ENCODE results near the gene ALPK1.

ALPK1 gene

GRCh38 chr4:112448306-112449132 lies 151.3 kb downstream of the ALPK1 start:
- H3K27me3 ChIP-seq = no peaks in the 10 kb centered on the region
- H3K36me3 ChIP-seq = peaks cover 10 to 25% (median 19%) of the 10 kb centered on the region in 3 donors
- DNase-seq = no peak
- no peak overlapping the region for H3K4me3 ChIP-seq
- peaks cover 0 to 20% (median 5%) of the 10 kb centered on the region in 3 donors for H3K9me3 ChIP-seq
- intact Hi-C loops (cut with DNase I; ENCODE audit: low total_unique reads) = no loop called here
- TF ChIP-seq CTCF (IDR thresholded peaks at IDR 0.05) = no peak
- H3K27ac ChIP-seq = no peak overlapping the region
- H3K4me1 ChIP-seq = no peaks in the 10 kb centered on the region

GRCh38 chr4:112449708-112450107 lies 152.5 kb downstream of the ALPK1 start:
- no peak for TF ChIP-seq CTCF (IDR thresholded peaks at IDR 0.05)
- intact Hi-C loops (cut with DNase I; ENCODE audit: low total_unique reads) = no loop called here
- DNase-seq = no peak
- Histone ChIP-seq H3K36me3 (peaks cover 10 to 19% (median 15%) of the 10 kb centered on the region in 3 donors), H3K27ac (no peak overlapping the region), H3K4me3 (no peak overlapping the region), H3K9me3 (peaks cover 0 to 21% (median 4%) of the 10 kb centered on the region in 3 donors), H3K4me1 (no peaks in the 10 kb centered on the region), H3K27me3 (no peaks in the 10 kb centered on the region)

GRCh38 chr4:112451104-112451503 lies 153.9 kb downstream of the ALPK1 start:
- TF ChIP-seq CTCF (IDR thresholded peaks at IDR 0.05) = no peak
- intact Hi-C loops (cut with DNase I; ENCODE audit: low total_unique reads) = no loop called here

GRCh38 chr4:112451831-112452230 lies 154.7 kb downstream of the ALPK1 start:
- peaks cover 0 to 5% (median 4%) of the 10 kb centered on the region in 3 donors for H3K36me3 ChIP-seq
- peaks cover 0 to 26% (median 12%) of the 10 kb centered on the region in 3 donors for H3K9me3 ChIP-seq
- H3K27me3 ChIP-seq = no peaks in the 10 kb centered on the region

More at GRCh38 chr4:112451104-112451503, 153.9 kb downstream of the ALPK1 start:
- Histone ChIP-seq H3K4me1 (no peaks in the 10 kb centered on the region), H3K27ac (no peak overlapping the region), H3K27me3 (no peaks in the 10 kb centered on the region), H3K36me3 (peaks cover 4 to 12% (median 6%) of the 10 kb centered on the region in 3 donors), H3K4me3 (no peak overlapping the region), H3K9me3 (peaks cover 0 to 21% (median 4%) of the 10 kb centered on the region in 3 donors)
- no peak for DNase-seq

GRCh38 chr4:112453321-112453720 lies 156.2 kb downstream of the ALPK1 start:
- intact Hi-C loops (cut with DNase I; ENCODE audit: low total_unique reads) = no loop called here
- H3K9me3 ChIP-seq = peaks cover 0 to 40% (median 22%) of the 10 kb centered on the region in 3 donors
- H3K4me1 ChIP-seq = no peaks in the 10 kb centered on the region
- DNase-seq = no peak
- H3K4me3 ChIP-seq = no peak overlapping the region
- no peaks in the 10 kb centered on the region for H3K27me3 ChIP-seq
- no peak for TF ChIP-seq CTCF (IDR thresholded peaks at IDR 0.05)
- no peak overlapping the region for H3K27ac ChIP-seq
- H3K36me3 ChIP-seq = no peaks in the 10 kb centered on the region

More at GRCh38 chr4:112451831-112452230, 154.7 kb downstream of the ALPK1 start:
- no peaks in the 10 kb centered on the region for H3K4me1 ChIP-seq
- no peak overlapping the region for H3K4me3 ChIP-seq
- no peak for DNase-seq
- intact Hi-C loops (cut with DNase I; ENCODE audit: low total_unique reads) = no loop called here
- no peak overlapping the region for H3K27ac ChIP-seq
- no peak for TF ChIP-seq CTCF (IDR thresholded peaks at IDR 0.05)

Measured in tibial artery (tissue), 4 donors.